ENCODE data around the gene PCNP.

DNA sequence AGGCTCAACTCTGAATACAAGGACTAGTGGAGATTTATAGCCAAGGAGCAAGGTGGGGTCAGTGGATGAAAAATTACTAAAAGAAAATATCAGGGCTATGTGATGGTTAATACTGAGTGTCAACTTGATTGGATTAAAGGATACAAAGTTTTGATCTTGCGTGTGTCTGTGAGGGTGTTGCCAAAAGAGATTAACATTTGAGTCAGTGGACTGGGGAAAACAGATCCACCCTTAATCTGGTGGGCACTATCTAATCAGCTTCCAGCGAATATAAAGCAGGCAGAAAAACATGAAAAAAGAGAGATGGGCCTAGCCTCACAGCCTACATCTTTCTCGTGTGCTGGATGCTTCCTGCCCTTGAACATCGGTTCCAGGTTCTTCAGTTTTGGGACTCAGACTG lies 46.5 kb upstream of the PCNP start:
- no peak for TF ChIP-seq POLR2AphosphoS5 (IDR thresholded peaks at IDR 0.05; ENCODE audit: low read depth, low read length)
- no peak for TF ChIP-seq SIN3A (IDR thresholded peaks at IDR 0.05; ENCODE audit: borderline replicate concordance, insufficient read depth, low read length)
- TF ChIP-seq, protein P1, sequence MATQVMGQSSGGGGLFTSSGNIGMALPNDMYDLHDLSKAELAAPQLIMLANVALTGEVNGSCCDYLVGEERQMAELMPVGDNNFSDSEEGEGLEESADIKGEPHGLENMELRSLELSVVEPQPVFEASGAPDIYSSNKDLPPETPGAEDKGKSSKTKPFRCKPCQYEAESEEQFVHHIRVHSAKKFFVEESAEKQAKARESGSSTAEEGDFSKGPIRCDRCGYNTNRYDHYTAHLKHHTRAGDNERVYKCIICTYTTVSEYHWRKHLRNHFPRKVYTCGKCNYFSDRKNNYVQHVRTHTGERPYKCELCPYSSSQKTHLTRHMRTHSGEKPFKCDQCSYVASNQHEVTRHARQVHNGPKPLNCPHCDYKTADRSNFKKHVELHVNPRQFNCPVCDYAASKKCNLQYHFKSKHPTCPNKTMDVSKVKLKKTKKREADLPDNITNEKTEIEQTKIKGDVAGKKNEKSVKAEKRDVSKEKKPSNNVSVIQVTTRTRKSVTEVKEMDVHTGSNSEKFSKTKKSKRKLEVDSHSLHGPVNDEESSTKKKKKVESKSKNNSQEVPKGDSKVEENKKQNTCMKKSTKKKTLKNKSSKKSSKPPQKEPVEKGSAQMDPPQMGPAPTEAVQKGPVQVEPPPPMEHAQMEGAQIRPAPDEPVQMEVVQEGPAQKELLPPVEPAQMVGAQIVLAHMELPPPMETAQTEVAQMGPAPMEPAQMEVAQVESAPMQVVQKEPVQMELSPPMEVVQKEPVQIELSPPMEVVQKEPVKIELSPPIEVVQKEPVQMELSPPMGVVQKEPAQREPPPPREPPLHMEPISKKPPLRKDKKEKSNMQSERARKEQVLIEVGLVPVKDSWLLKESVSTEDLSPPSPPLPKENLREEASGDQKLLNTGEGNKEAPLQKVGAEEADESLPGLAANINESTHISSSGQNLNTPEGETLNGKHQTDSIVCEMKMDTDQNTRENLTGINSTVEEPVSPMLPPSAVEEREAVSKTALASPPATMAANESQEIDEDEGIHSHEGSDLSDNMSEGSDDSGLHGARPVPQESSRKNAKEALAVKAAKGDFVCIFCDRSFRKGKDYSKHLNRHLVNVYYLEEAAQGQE (IDR thresholded peaks at IDR 0.05; ENCODE audit: insufficient read depth in 1 of 2, low read depth in 2 of 2, low read length in 2 of 2) = no peak
- TF ChIP-seq TAF1 (IDR thresholded peaks at IDR 0.05; ENCODE audit: borderline replicate concordance, insufficient read depth, low read length) = no peak
